Measurements from ENCODE around the gene ARAP1. TPM values are rescaled to one million over a fixed set of nuclear protein-coding genes. Genes with fewer than 3 reads are reported as not detected.
A peak's percentile ranks its signal among the peaks of the same experiment; 100 is the strongest.

The ARAP1 gene
- total and polyA plus RNA-seq, 2 experiments from 2014 or later = 41.5 to 200 TPM

DNA sequence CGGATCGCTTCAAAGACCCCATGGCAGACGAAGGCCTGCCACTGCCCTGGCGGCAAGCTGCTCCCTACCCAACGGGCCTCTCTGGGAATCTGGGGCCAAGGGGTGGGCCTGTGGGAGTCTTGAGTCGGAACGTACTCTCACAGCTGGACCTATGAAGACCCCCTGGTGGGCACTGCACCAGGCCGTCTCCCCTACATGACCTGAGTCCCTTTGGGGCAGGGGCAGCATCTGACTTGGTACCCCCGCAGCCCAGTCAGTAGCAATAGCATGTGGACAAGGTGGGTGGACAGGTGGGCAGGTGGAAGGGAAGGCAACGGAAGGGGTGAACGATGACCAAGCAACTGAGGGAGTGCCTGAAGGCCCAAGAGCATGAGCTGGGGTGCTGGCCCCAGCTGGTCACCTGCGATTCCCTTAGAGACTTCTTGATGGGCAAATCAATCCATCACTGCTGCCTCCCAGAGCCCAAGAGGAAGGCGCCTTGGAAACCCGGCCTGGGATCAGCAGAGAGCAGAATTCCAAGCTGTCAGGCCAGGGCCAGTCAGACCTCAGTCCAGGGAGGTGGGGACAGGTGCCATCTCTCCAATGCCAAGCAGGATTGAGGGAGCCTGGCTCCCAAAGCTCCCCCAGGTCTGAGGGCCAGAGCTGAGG lies 35.3 kb downstream of the ARAP1 start:
- no peaks in the 10 kb centered on the region for H3K9me3 ChIP-seq (ENCODE audit: low read depth)
- H3K4me3 ChIP-seq = no peak overlapping the region
- H3K27me3 ChIP-seq = no peaks in the 10 kb centered on the region
- H3K27ac ChIP-seq = no peak overlapping the region
- H3K36me3 ChIP-seq = no peaks in the 10 kb centered on the region
- H3K4me1 ChIP-seq (ENCODE audit: low read depth) = peaks cover 54% of the 10 kb centered on the region
- DNase-seq (ENCODE audit: low read depth in 1 of 2, low spot score in 1 of 2) = no peak
- TF ChIP-seq, protein P1, sequence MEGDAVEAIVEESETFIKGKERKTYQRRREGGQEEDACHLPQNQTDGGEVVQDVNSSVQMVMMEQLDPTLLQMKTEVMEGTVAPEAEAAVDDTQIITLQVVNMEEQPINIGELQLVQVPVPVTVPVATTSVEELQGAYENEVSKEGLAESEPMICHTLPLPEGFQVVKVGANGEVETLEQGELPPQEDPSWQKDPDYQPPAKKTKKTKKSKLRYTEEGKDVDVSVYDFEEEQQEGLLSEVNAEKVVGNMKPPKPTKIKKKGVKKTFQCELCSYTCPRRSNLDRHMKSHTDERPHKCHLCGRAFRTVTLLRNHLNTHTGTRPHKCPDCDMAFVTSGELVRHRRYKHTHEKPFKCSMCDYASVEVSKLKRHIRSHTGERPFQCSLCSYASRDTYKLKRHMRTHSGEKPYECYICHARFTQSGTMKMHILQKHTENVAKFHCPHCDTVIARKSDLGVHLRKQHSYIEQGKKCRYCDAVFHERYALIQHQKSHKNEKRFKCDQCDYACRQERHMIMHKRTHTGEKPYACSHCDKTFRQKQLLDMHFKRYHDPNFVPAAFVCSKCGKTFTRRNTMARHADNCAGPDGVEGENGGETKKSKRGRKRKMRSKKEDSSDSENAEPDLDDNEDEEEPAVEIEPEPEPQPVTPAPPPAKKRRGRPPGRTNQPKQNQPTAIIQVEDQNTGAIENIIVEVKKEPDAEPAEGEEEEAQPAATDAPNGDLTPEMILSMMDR (IDR thresholded peaks at IDR 0.05; ENCODE audit: low read depth, low read length) = no peak

GRCh38 chr11:72716290-72716689 lies 35.9 kb downstream of the ARAP1 start:
- Histone ChIP-seq H3K9me3 (ENCODE audit: low read depth) (no peaks in the 10 kb centered on the region), H3K27me3 (no peaks in the 10 kb centered on the region), H3K4me3 (no peak overlapping the region), H3K4me1 (ENCODE audit: low read depth) (peaks cover 50% of the 10 kb centered on the region), H3K36me3 (no peaks in the 10 kb centered on the region), H3K27ac (no peak overlapping the region)
- TF ChIP-seq, protein P1 (IDR thresholded peaks at IDR 0.05; ENCODE audit: low read depth, low read length) = no peak
- DNase-seq (ENCODE audit: low read depth in 1 of 2, low spot score in 1 of 2) = no peak

DNA sequence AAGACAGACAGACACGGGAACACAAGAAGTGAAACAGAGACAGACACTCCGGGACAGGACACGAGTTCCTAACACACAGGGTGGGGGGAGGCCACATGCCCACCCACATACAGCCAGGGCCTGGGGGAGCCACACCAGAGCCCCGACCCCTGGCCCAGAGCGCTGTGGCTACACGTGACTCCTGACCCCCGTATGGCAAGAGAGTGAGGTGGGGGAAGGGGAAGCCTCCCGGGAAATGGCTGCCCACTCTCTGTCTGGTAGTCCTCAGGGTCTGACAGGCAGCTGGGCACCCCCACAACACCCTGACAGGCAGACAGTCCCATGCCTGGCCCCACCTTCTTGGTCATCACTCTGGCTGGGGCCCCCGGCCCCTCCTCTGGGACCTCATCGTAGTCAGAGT lies 39.4 kb downstream of the ARAP1 start:
- TF ChIP-seq, protein P1 (IDR thresholded peaks at IDR 0.05; ENCODE audit: low read depth, low read length) = no peak
- Histone ChIP-seq H3K4me3 (no peak overlapping the region), H3K4me1 (ENCODE audit: low read depth) (peaks cover 21% of the 10 kb centered on the region), H3K27ac (peak overlapping the region; percentile 77), H3K36me3 (peaks cover 3% of the 10 kb centered on the region), H3K27me3 (no peaks in the 10 kb centered on the region), H3K9me3 (ENCODE audit: low read depth) (no peaks in the 10 kb centered on the region)
- no peak for DNase-seq (ENCODE audit: low read depth in 1 of 2, low spot score in 1 of 2)

- peak in 1 of 2 donors; percentile 38 for DNase-seq (ENCODE audit: low read depth in 1 of 2, low spot score in 1 of 2)
- H3K36me3 ChIP-seq = peaks cover 3% of the 10 kb centered on the region
- H3K4me3 ChIP-seq = no peak overlapping the region
- TF ChIP-seq, protein P1 (IDR thresholded peaks at IDR 0.05; ENCODE audit: low read depth, low read length) = no peak
- H3K27me3 ChIP-seq = no peaks in the 10 kb centered on the region
- peak overlapping the region; percentile 77 for H3K27ac ChIP-seq
- H3K9me3 ChIP-seq (ENCODE audit: low read depth) = no peaks in the 10 kb centered on the region
- peaks cover 21% of the 10 kb centered on the region for H3K4me1 ChIP-seq (ENCODE audit: low read depth)
Measured at GRCh38 chr11:72712168-72712751, 39.9 kb downstream of the ARAP1 start.

DNA sequence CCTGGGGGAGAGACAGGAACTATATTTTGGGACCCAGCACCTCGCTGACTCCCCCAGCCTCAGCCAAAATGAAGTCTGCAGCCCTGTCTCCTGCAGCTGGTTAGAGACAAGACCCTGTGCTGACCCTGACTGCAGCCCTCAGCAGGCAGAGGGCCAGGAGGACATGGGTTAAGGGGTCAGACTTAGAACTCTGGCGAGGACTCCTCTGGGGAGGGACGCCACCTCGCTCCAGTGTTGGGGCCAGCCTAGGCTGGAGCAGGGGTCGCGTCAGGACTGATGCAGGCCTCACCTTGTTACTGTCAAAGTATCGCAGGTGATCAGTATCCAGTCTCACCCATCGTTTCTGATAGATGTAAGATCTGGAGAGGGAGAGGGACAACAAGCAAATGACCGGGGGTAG lies 41.1 kb downstream of the ARAP1 start:
- Histone ChIP-seq H3K36me3 (peaks cover 3% of the 10 kb centered on the region), H3K4me3 (no peak overlapping the region), H3K4me1 (ENCODE audit: low read depth) (peaks cover 18% of the 10 kb centered on the region), H3K9me3 (ENCODE audit: low read depth) (no peaks in the 10 kb centered on the region), H3K27me3 (no peaks in the 10 kb centered on the region), H3K27ac (no peak overlapping the region)
- TF ChIP-seq, protein P1 (IDR thresholded peaks at IDR 0.05; ENCODE audit: low read depth, low read length) = no peak
- DNase-seq (ENCODE audit: low read depth in 1 of 2, low spot score in 1 of 2) = no peak
